ENCODE measurements around the gene RASL10B. TPM values are rescaled to one million over a fixed set of nuclear protein-coding genes. Genes with fewer than 3 reads are reported as not detected.
"Not testable (repeated sequence)": the region's sequence is repeated elsewhere in the genome, so short reads cannot be mapped to it uniquely, and the experiment has no call there.

RASL10B gene
- polyA plus RNA-seq, 1 donor (not counting 4 experiments of a cell fraction or from before 2014, with no cell fraction given), result 0.07 TPM

- Histone ChIP-seq H3K27ac (ENCODE audit: control insufficient read depth, insufficient read depth, low read length) (no peak overlapping the region), H4K20me1 (ENCODE audit: control insufficient read depth, extremely low read depth, insufficient read depth, low read length) (no peaks in the 10 kb centered on the region), H3K27me3 (ENCODE audit: control insufficient read depth, extremely low read depth, insufficient read depth, low read length) (no peaks in the 10 kb centered on the region), H3K9me3 (ENCODE audit: control insufficient read depth, low read depth, low read length) (no peaks in the 10 kb centered on the region), H3K36me3 (ENCODE audit: control insufficient read depth in 2 of 2, extremely low read depth in 1 of 2, insufficient read depth in 2 of 2, low read length in 2 of 2) (peaks cover 0 to 4% of the 10 kb centered on the region in 2 experiments), H3K9me1 (ENCODE audit: control insufficient read depth, extremely low read depth, insufficient read depth, low read length) (no peaks in the 10 kb centered on the region), H3K79me2 (ENCODE audit: control insufficient read depth, insufficient read depth, low read length) (no peaks in the 10 kb centered on the region), H3K4me3 (ENCODE audit: control insufficient read depth in 2 of 3, extremely low read depth in 1 of 3, insufficient read depth in 2 of 3, low read depth in 1 of 3, low read length in 3 of 3) (no peak overlapping the region), H3K9ac (ENCODE audit: control insufficient read depth, extremely low read depth, insufficient read depth, low read length) (no peak overlapping the region), H2AFZ (ENCODE audit: control insufficient read depth, low read length) (no peak overlapping the region), H3K4me1 (ENCODE audit: control insufficient read depth, extremely low read depth, insufficient read depth, low read length) (no peaks in the 10 kb centered on the region), H3K4me2 (ENCODE audit: control insufficient read depth, extremely low read depth, insufficient read depth, low read depth, low read length) (no peak overlapping the region)
- DNase-seq (ENCODE audit: low read depth, low spot score), result no peak
- no peak for TF ChIP-seq EZH2 (IDR thresholded peaks at IDR 0.05; ENCODE audit: low read length)
- TF ChIP-seq CTCF (optimal IDR thresholded peaks at IDR 0.05 in 1 of 3, IDR thresholded peaks at IDR 0.05 in 1 of 3, conservative IDR thresholded peaks at IDR 0.05 in 1 of 3; ENCODE audit: extremely low read depth in 1 of 3, insufficient read depth in 2 of 3, low read length in 3 of 3), result no peak
- dilution Hi-C loops (cut with MboI; ENCODE audit: extremely low pct_ligation_motif_present, low sequenced_read_pairs), result no loop called here
- FAIRE-seq, result no peak
Measured at GRCh38 chr17:35700150-35700549, 31.3 kb upstream of the RASL10B start.

- no peaks in the 10 kb centered on the region for H3K4me1 ChIP-seq (ENCODE audit: control insufficient read depth, extremely low read depth, insufficient read depth, low read length)
- peaks cover 0 to 2% of the 10 kb centered on the region in 2 experiments for H3K36me3 ChIP-seq (ENCODE audit: control insufficient read depth in 2 of 2, extremely low read depth in 1 of 2, insufficient read depth in 2 of 2, low read length in 2 of 2)
- no peak overlapping the region for H3K4me3 ChIP-seq (ENCODE audit: control insufficient read depth in 2 of 3, extremely low read depth in 1 of 3, insufficient read depth in 2 of 3, low read depth in 1 of 3, low read length in 3 of 3)
- H3K9ac ChIP-seq (ENCODE audit: control insufficient read depth, extremely low read depth, insufficient read depth, low read length), result no peak overlapping the region
- H3K79me2 ChIP-seq (ENCODE audit: control insufficient read depth, insufficient read depth, low read length), result no peaks in the 10 kb centered on the region
- H4K20me1 ChIP-seq (ENCODE audit: control insufficient read depth, extremely low read depth, insufficient read depth, low read length), result no peaks in the 10 kb centered on the region
- TF ChIP-seq CTCF (optimal IDR thresholded peaks at IDR 0.05 in 1 of 3, IDR thresholded peaks at IDR 0.05 in 1 of 3, conservative IDR thresholded peaks at IDR 0.05 in 1 of 3; ENCODE audit: extremely low read depth in 1 of 3, insufficient read depth in 2 of 3, low read length in 3 of 3), result no peak
- TF ChIP-seq EZH2 (IDR thresholded peaks at IDR 0.05; ENCODE audit: low read length), result no peak
- H3K27ac ChIP-seq (ENCODE audit: control insufficient read depth, insufficient read depth, low read length), result no peak overlapping the region
- dilution Hi-C loops (cut with MboI; ENCODE audit: extremely low pct_ligation_motif_present, low sequenced_read_pairs), result no loop called here
- H3K27me3 ChIP-seq (ENCODE audit: control insufficient read depth, extremely low read depth, insufficient read depth, low read length), result no peaks in the 10 kb centered on the region
- H3K4me2 ChIP-seq (ENCODE audit: control insufficient read depth, extremely low read depth, insufficient read depth, low read depth, low read length), result no peak overlapping the region
- H2AFZ ChIP-seq (ENCODE audit: control insufficient read depth, low read length), result no peak overlapping the region
- no peak for FAIRE-seq
- DNase-seq (ENCODE audit: low read depth, low spot score), result no peak
- no peaks in the 10 kb centered on the region for H3K9me3 ChIP-seq (ENCODE audit: control insufficient read depth, low read depth, low read length)
- H3K9me1 ChIP-seq (ENCODE audit: control insufficient read depth, extremely low read depth, insufficient read depth, low read length), result no peaks in the 10 kb centered on the region
Measured at GRCh38 chr17:35701491-35701890, 29.9 kb upstream of the RASL10B start.

- H3K4me1 ChIP-seq (ENCODE audit: control insufficient read depth, extremely low read depth, insufficient read depth, low read length); DNase-seq (ENCODE audit: low read depth, low spot score); H3K9me3 ChIP-seq (ENCODE audit: control insufficient read depth, low read depth, low read length); H3K36me3 ChIP-seq (ENCODE audit: control insufficient read depth in 2 of 2, extremely low read depth in 1 of 2, insufficient read depth in 2 of 2, low read length in 2 of 2); H3K9me1 ChIP-seq (ENCODE audit: control insufficient read depth, extremely low read depth, insufficient read depth, low read length); H3K4me2 ChIP-seq (ENCODE audit: control insufficient read depth, extremely low read depth, insufficient read depth, low read depth, low read length); H2AFZ ChIP-seq (ENCODE audit: control insufficient read depth, low read length); H3K9ac ChIP-seq (ENCODE audit: control insufficient read depth, extremely low read depth, insufficient read depth, low read length); dilution Hi-C loops (cut with MboI; ENCODE audit: extremely low pct_ligation_motif_present, low sequenced_read_pairs); H4K20me1 ChIP-seq (ENCODE audit: control insufficient read depth, extremely low read depth, insufficient read depth, low read length); H3K4me3 ChIP-seq (ENCODE audit: control insufficient read depth in 2 of 3, extremely low read depth in 1 of 3, insufficient read depth in 2 of 3, low read depth in 1 of 3, low read length in 3 of 3); H3K27me3 ChIP-seq (ENCODE audit: control insufficient read depth, extremely low read depth, insufficient read depth, low read length); FAIRE-seq; H3K79me2 ChIP-seq (ENCODE audit: control insufficient read depth, insufficient read depth, low read length); H3K27ac ChIP-seq (ENCODE audit: control insufficient read depth, insufficient read depth, low read length): not testable (repeated sequence)
Measured at GRCh38 chr17:35703308-35703707, 28.1 kb upstream of the RASL10B start.

Measured in keratinocyte (primary cell).